ENCODE results near the gene LRRN2.
"Not testable (repeated sequence)": the region's sequence is repeated elsewhere in the genome, so short reads cannot be mapped to it uniquely, and the experiment has no call there.

LRRN2 gene

GRCh38 chr1:204685236-204686006 lies at the start of gene LRRN2:
Gene LRRN2 (minus strand): TSS chr1:204685738. CDS start chr1:204619992, 65,746 bp downstream.
- no peak for DNase-seq

GRCh38 chr1:204735042-204735441 lies 49.5 kb upstream of the LRRN2 start:
- no peak for DNase-seq

GRCh38 chr1:204733869-204734596 lies 48.5 kb upstream of the LRRN2 start:
- DNase-seq = no peak

- DNase-seq = no peak
Measured at GRCh38 chr1:204733289-204733688, 47.8 kb upstream of the LRRN2 start.

- no peak for DNase-seq
Measured at GRCh38 chr1:204731985-204732575, 46.5 kb upstream of the LRRN2 start.

GRCh38 chr1:204731509-204731908 lies 46.0 kb upstream of the LRRN2 start:
- no peak for DNase-seq

GRCh38 chr1:204730826-204731459 lies 45.4 kb upstream of the LRRN2 start:
- no peak for DNase-seq

- no peak for DNase-seq
Measured at GRCh38 chr1:204729516-204729915, 44.0 kb upstream of the LRRN2 start.

- DNase-seq = no peak
Measured at GRCh38 chr1:204728456-204728855, 42.9 kb upstream of the LRRN2 start.

- DNase-seq = no peak
Measured at GRCh38 chr1:204728045-204728444, 42.5 kb upstream of the LRRN2 start.

GRCh38 chr1:204727438-204727837 lies 41.9 kb upstream of the LRRN2 start:
- not testable (repeated sequence) for DNase-seq

GRCh38 chr1:204726478-204726877 lies 40.9 kb upstream of the LRRN2 start:
- DNase-seq = no peak

GRCh38 chr1:204725821-204726448 lies 40.4 kb upstream of the LRRN2 start:
- DNase-seq = no peak

GRCh38 chr1:204723131-204723787 lies 37.7 kb upstream of the LRRN2 start:
- no peak for DNase-seq

- DNase-seq = no peak
Measured at GRCh38 chr1:204721373-204722055, 36.0 kb upstream of the LRRN2 start.

GRCh38 chr1:204716660-204717059 lies 31.1 kb upstream of the LRRN2 start:
- DNase-seq = no peak

- DNase-seq = no peak
Measured at GRCh38 chr1:204714861-204715511, 29.4 kb upstream of the LRRN2 start.

GRCh38 chr1:204714194-204714860 lies 28.8 kb upstream of the LRRN2 start:
- DNase-seq = no peak

GRCh38 chr1:204713541-204713940 lies 28.0 kb upstream of the LRRN2 start:
- no peak for DNase-seq

- DNase-seq = no peak
Measured at GRCh38 chr1:204712708-204713430, 27.3 kb upstream of the LRRN2 start.
